GM12878 (cell line): ENCODE results near the gene UNC119. TPM values are rescaled to one million over a fixed set of nuclear protein-coding genes. Genes with fewer than 3 reads are reported as not detected.

Source experiments
- ATAC-seq: fragments of 200-7000 bp; cut with Tn5 transposase; 3 replicates; pipeline ENCODE4 v1.9.1; 2020; ENCODE audit warnings: mild to moderate bottlenecking, moderate library complexity
- BruUV-seq: library from RNA; stranded (reverse); fragments of 400-500 nt; replicated peaks from 2 replicates; lab custom pipeline; 2021; lab: Mats Ljungman, UMichigan
- CTCF ChIA-PET: fragments of 300-600 bp; sonication (Branson Sonifier 250); formaldehyde crosslinking; extraction: SDS; loops from one replicate; lab custom pipeline; 2021; ENCODE audit warnings: inconsistent platforms; lab: Yijun Ruan, JAX
- POLR2A ChIA-PET: fragments of 350-600 bp; formaldehyde crosslinking; extraction: SDS; loops from one replicate; lab custom pipeline; 2021; ENCODE audit warnings: inconsistent platforms; lab: Charles Lee
- RAD21 ChIA-PET: fragments of 300-600 bp; sonication (Branson Sonifier 250); formaldehyde crosslinking; loops from one replicate; lab custom pipeline; 2023; ENCODE audit warnings: antibody characterized with exemption; ENCODE audit not compliant: unreplicated experiment; lab: Charles Lee
- SMC1A ChIA-PET: fragments of 300-600 bp; sonication (Branson Sonifier 250); formaldehyde crosslinking; loops from one replicate; lab custom pipeline; 2023; ENCODE audit not compliant: unreplicated experiment, uncharacterized antibody; lab: Charles Lee
- DNase-seq: peaks from one replicate; pipeline ENCODE4 v3.0.0-alpha.2; 2011; ENCODE audit warnings: low read depth, low spot score
- FAIRE-seq: peaks from 3 replicates; lab custom pipeline; 2011; peaks lifted over from hg19 to GRCh38; lab: Jason Lieb, UNC
- H2AFZ ChIP-seq: 2 replicates; pipeline ENCODE4 v1.6.0; 2011; ENCODE audit warnings: low read depth, low read length, control low read depth; ENCODE audit not compliant: control insufficient read depth
- H3K27ac ChIP-seq: 2 replicates; pipeline ENCODE4 v1.5.1; 2011; ENCODE audit warnings: control low read depth; ENCODE audit not compliant: control insufficient read depth, insufficient read depth
- H3K27me3 ChIP-seq, 2 experiments: replicated peaks in 1 of 2; 2 replicates each; pipeline versions ENCODE4 v1.6.0 to v1.6.1; 2011; ENCODE audit warnings: low read length in 1 of 2; ENCODE audit not compliant: control insufficient read depth in 2 of 2, insufficient read depth in 2 of 2
- H3K36me3 ChIP-seq, 2 experiments: 2 replicates each; pipeline ENCODE4 v1.5.1; 2011; ENCODE audit warnings: low read length in 1 of 2; ENCODE audit not compliant: control insufficient read depth in 2 of 2, insufficient read depth in 2 of 2
- H3K4me1 ChIP-seq: 2 replicates; pipeline ENCODE4 v1.6.1; 2011; ENCODE audit warnings: mild to moderate bottlenecking, low read length, moderate library complexity, mixed read lengths; ENCODE audit not compliant: control insufficient read depth, insufficient read depth
- H3K4me2 ChIP-seq: 2 replicates; pipeline ENCODE4 v1.6.0; 2011; ENCODE audit warnings: control low read depth; ENCODE audit not compliant: control insufficient read depth, insufficient read depth
- H3K4me3 ChIP-seq: fragments of 200-600 bp; sonication (generic); 2 replicates; pipeline ENCODE4 v1.5.1; 2016
- H3K79me2 ChIP-seq: 2 replicates; pipeline ENCODE4 v1.6.0; 2011; ENCODE audit warnings: low read length; ENCODE audit not compliant: control insufficient read depth, insufficient read depth
- H3K9ac ChIP-seq: 2 replicates; pipeline ENCODE4 v1.8.0; 2011; ENCODE audit warnings: low read length, control low read depth, mixed read lengths; ENCODE audit not compliant: control insufficient read depth, insufficient read depth
- H3K9me3 ChIP-seq: replicated peaks from 3 replicates; pipeline ENCODE4 v1.5.1; 2011; ENCODE audit warnings: mild to moderate bottlenecking, low read length; ENCODE audit not compliant: control insufficient read depth, insufficient read depth
- H4K20me1 ChIP-seq: 2 replicates; pipeline ENCODE4 v1.6.0; 2011; ENCODE audit not compliant: control insufficient read depth, insufficient read depth
- MYB ChIP-seq: fragments of 150-350 bp; IDR thresholded peaks from 2 replicates; pipeline ENCODE4 v1.6.1; 2014; ENCODE audit warnings: mild to moderate bottlenecking, low read depth, low read length, borderline replicate concordance
- RFX5 ChIP-seq: IDR thresholded peaks from 2 replicates; pipeline ENCODE4 v1.6.1; 2011; ENCODE audit warnings: low read depth, low read length, improper control_type of control experiment
- STAT1 ChIP-seq: fragments of 450-650 bp; conservative IDR thresholded peaks from 2 replicates; pipeline ENCODE4 v1.6.1; 2014; ENCODE audit warnings: antibody characterized with exemption, mild to moderate bottlenecking
- TCF7 ChIP-seq: IDR thresholded peaks from 2 replicates; pipeline ENCODE4 v1.6.1; 2014; ENCODE audit warnings: antibody characterized with exemption, borderline replicate concordance
- ZNF24 ChIP-seq: fragments of 450-650 bp; IDR thresholded peaks from 2 replicates; pipeline ENCODE4 v1.6.1; 2017; ENCODE audit warnings: antibody characterized with exemption, mild to moderate bottlenecking
- ZSCAN29 ChIP-seq: fragments of 450-650 bp; IDR thresholded peaks from 2 replicates; pipeline ENCODE4 v1.6.1; 2017; ENCODE audit warnings: mild to moderate bottlenecking, moderate library complexity
- WGBS: methylation state at CpG from one replicate; pipeline ENCODE4 v1.1.6; 2016; ENCODE audit warnings: low lambda C conversion rate; ENCODE audit not compliant: insufficient replicate concordance, insufficient coverage; ENCODE audit errors: missing lambda C conversion rate; 5-methylcytosine and 5-hydroxymethylcytosine counted together
- in situ Hi-C: fragments of 300-500 bp; cut with MboI; formaldehyde crosslinking; loops from 9 replicates; pipeline ENCODE4 v1.14.3; 2018; ENCODE audit warnings: mixed read lengths
- intact Hi-C: fragments of 100-400 bp; cut with micrococcal nuclease; formaldehyde crosslinking; loops from one replicate; pipeline ENCODE4 v1.14.2; 2022; ENCODE audit not compliant: unreplicated experiment
- polyA plus RNA-seq, 11 experiments: library from polyadenylated mRNA; depleted of rRNA in 4 of 11; unstranded in 6 of 11; stranded (reverse) in 5 of 11; fragments of >200 nt; fragmentation: Nextera tagmentation in 4 of 11; fragmentation: Illumina TruSeq in 1 of 11; extraction: Ambion mirVana in 4 of 11; extraction: Trizol in 1 of 11; gene quantifications; 1 replicate in 1 of 11; 2 replicates in 10 of 11; pipeline versions ENCODE4 v1.2.1 to v1.2.3, GENCODE V29; 2011 to 2016; ENCODE audit warnings: inconsistent platforms in 2 of 11, missing spikeins in 2 of 11, low read depth in 1 of 11
- total RNA-seq, 4 experiments: library from RNA; depleted of rRNA in 3 of 4; stranded (reverse); fragments of >200 nt in 3 of 4; fragmentation: Illumina TruSeq in 1 of 4; extraction: Trizol in 1 of 4; gene quantifications; 2 replicates each; pipeline versions ENCODE4 v1.2.1 to v1.2.3, GENCODE V29; 2013 to 2021
- TF ChIP-seq, protein P1 (sequence below): fragments of 450-650 bp; IDR thresholded peaks from 2 replicates; pipeline ENCODE4 v1.6.1; 2017; ENCODE audit warnings: antibody characterized with exemption, mild to moderate bottlenecking, moderate library complexity
- TF ChIP-seq, protein P2 (sequence below): IDR thresholded peaks from 2 replicates; pipeline ENCODE4 v1.6.1; 2012; ENCODE audit warnings: low read depth, low read length, improper control_type of control experiment

UNC119 gene
- total and polyA plus RNA-seq, 10 of the 15 experiments (the other 5 are each of a cell fraction or from before 2014, with no cell fraction given) = 2.7 to 436 (median 57.8) TPM

GRCh38 chr17:28530250-28530649, 22.2 kb downstream of the UNC119 start:
- CTCF ChIA-PET = no interaction called here
- BruUV-seq = no TSS peak

More at GRCh38 chr17:28530250-28530649, 22.2 kb downstream of the UNC119 start:
- H3K79me2 ChIP-seq = no peaks in the 10 kb centered on the region
- H3K9me3 ChIP-seq = no peaks in the 10 kb centered on the region
- H3K4me1 ChIP-seq = no peaks in the 10 kb centered on the region
- H3K9ac ChIP-seq = no peak overlapping the region
- H3K4me3 ChIP-seq = no peak overlapping the region
- intact Hi-C loops (no loop called here), in situ Hi-C loops (no loop called here)
- SMC1A ChIA-PET = interaction anchor here (1.5 kb wide), 1 partner anchor 45 kb away, joined by 3 read pairs; no protein-coding TSS in a partner anchor
- no peak for FAIRE-seq
- no peak overlapping the region for H2AFZ ChIP-seq
- no peaks in the 10 kb centered on the region for H4K20me1 ChIP-seq
- no peaks in the 10 kb centered on the region; a peak in 1 of 4 replicates for H3K27me3 ChIP-seq
- RAD21 ChIA-PET = no interaction called here
- H3K4me2 ChIP-seq = no peak overlapping the region
- H3K36me3 ChIP-seq = no peaks in the 10 kb centered on the region; a peak in 1 of 4 replicates
- no peak for ATAC-seq
- DNase-seq = no peak
- no peak overlapping the region for H3K27ac ChIP-seq
- POLR2A ChIA-PET = interaction anchor here (1.0 kb wide), 1 partner anchor 27 kb away, joined by 3 read pairs; no protein-coding TSS in a partner anchor
- WGBS = 50% methylated on average over 4 of the region's 4 CpGs
- TF ChIP-seq, protein P1, sequence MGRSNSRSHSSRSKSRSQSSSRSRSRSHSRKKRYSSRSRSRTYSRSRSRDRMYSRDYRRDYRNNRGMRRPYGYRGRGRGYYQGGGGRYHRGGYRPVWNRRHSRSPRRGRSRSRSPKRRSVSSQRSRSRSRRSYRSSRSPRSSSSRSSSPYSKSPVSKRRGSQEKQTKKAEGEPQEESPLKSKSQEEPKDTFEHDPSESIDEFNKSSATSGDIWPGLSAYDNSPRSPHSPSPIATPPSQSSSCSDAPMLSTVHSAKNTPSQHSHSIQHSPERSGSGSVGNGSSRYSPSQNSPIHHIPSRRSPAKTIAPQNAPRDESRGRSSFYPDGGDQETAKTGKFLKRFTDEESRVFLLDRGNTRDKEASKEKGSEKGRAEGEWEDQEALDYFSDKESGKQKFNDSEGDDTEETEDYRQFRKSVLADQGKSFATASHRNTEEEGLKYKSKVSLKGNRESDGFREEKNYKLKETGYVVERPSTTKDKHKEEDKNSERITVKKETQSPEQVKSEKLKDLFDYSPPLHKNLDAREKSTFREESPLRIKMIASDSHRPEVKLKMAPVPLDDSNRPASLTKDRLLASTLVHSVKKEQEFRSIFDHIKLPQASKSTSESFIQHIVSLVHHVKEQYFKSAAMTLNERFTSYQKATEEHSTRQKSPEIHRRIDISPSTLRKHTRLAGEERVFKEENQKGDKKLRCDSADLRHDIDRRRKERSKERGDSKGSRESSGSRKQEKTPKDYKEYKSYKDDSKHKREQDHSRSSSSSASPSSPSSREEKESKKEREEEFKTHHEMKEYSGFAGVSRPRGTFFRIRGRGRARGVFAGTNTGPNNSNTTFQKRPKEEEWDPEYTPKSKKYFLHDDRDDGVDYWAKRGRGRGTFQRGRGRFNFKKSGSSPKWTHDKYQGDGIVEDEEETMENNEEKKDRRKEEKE = no peak
- no peak for TF ChIP-seq RFX5
- no peak for TF ChIP-seq ZSCAN29
- no peak for TF ChIP-seq STAT1
- TF ChIP-seq, protein P2, sequence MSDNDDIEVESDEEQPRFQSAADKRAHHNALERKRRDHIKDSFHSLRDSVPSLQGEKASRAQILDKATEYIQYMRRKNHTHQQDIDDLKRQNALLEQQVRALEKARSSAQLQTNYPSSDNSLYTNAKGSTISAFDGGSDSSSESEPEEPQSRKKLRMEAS = no peak
- TF ChIP-seq TCF7 = no peak
- no peak for TF ChIP-seq MYB
- TF ChIP-seq ZNF24 = no peak
